IMR-90 (cell line): ENCODE data around the gene EHBP1. TPM values are rescaled to one million over a fixed set of nuclear protein-coding genes. Genes with fewer than 3 reads are reported as not detected.

Experiments used
- ATAC-seq: fragments of 200-7000 bp; cut with Tn5 transposase; 2 replicates; pipeline ENCODE4 v1.9.1; 2020; ENCODE audit warnings: low read depth, mild to moderate bottlenecking, moderate library complexity
- BruUV-seq: library from RNA; stranded (reverse); fragments of 400-500 nt; replicated peaks from 2 replicates; lab custom pipeline; 2021; lab: Mats Ljungman, UMichigan
- CTCF ChIA-PET: fragments of 300-600 bp; formaldehyde crosslinking; extraction: SDS; loops from one replicate; lab custom pipeline; 2021; ENCODE audit warnings: antibody characterized with exemption; lab: Yijun Ruan, JAX
- POLR2A ChIA-PET: fragments of 300-600 bp; sonication (Branson Sonifier 250); formaldehyde crosslinking; loops from one replicate; lab custom pipeline; 2022; ENCODE audit warnings: antibody characterized with exemption; ENCODE audit not compliant: unreplicated experiment; lab: Charles Lee
- DNase-seq: peaks from one replicate; pipeline ENCODE4 v3.0.0; 2013
- H2AFZ ChIP-seq: replicated peaks from 2 replicates; pipeline ENCODE3; 2013; ENCODE audit warnings: low read length, mild to moderate bottlenecking; ENCODE audit not compliant: poor library complexity
- H2AK5ac ChIP-seq: 2 replicates; pipeline ENCODE4 v1.6.1; 2013; ENCODE audit warnings: low read depth, low read length, inconsistent platforms
- H2AK9ac ChIP-seq: replicated peaks from 2 replicates; pipeline ENCODE3; 2013; ENCODE audit warnings: mild to moderate bottlenecking, low read depth, low read length, moderate library complexity; ENCODE audit not compliant: poor library complexity
- H2BK120ac ChIP-seq: 2 replicates; pipeline ENCODE4 v1.6.1; 2013; ENCODE audit warnings: low read depth, low read length, inconsistent platforms
- H2BK15ac ChIP-seq: 3 replicates; pipeline ENCODE4 v1.6.1; 2013; ENCODE audit warnings: low read depth, low read length, inconsistent platforms
- H2BK20ac ChIP-seq: 2 replicates; pipeline ENCODE4 v1.6.1; 2013; ENCODE audit warnings: low read depth, mild to moderate bottlenecking, inconsistent platforms, low read length, moderate library complexity
- H2BK5ac ChIP-seq: 2 replicates; pipeline ENCODE4 v1.6.1; 2013; ENCODE audit warnings: mild to moderate bottlenecking, low read depth, low read length, inconsistent platforms; ENCODE audit not compliant: poor library complexity, severe bottlenecking
- H3K14ac ChIP-seq: replicated peaks from 2 replicates; pipeline ENCODE4 v1.6.1; 2013; ENCODE audit warnings: low read depth, low read length, inconsistent platforms
- H3K18ac ChIP-seq: 2 replicates; pipeline ENCODE4 v1.6.1; 2013; ENCODE audit warnings: low read depth, low read length, control low read depth
- H3K23ac ChIP-seq: 2 replicates; pipeline ENCODE4 v1.6.1; 2013; ENCODE audit warnings: low read depth, low read length, inconsistent platforms
- H3K27ac ChIP-seq: 2 replicates; pipeline ENCODE4 v1.5.1; 2013; ENCODE audit warnings: mild to moderate bottlenecking, control low read depth, low read length; ENCODE audit not compliant: insufficient read depth
- H3K27me3 ChIP-seq: 2 replicates; pipeline ENCODE4 v1.6.1; 2013; ENCODE audit warnings: low read length; ENCODE audit not compliant: control insufficient read depth, insufficient read depth
- H3K36me3 ChIP-seq: 2 replicates; pipeline ENCODE4 v1.6.1; 2013; ENCODE audit warnings: low read length, mixed read lengths; ENCODE audit not compliant: control insufficient read depth, insufficient read depth
- H3K4ac ChIP-seq: 2 replicates; pipeline ENCODE4 v1.6.1; 2013; ENCODE audit warnings: low read depth, low read length, inconsistent platforms
- H3K4me1 ChIP-seq: 2 replicates; pipeline ENCODE4 v1.6.1; 2013; ENCODE audit warnings: low read length, mixed read lengths; ENCODE audit not compliant: control insufficient read depth, insufficient read depth
- H3K4me2 ChIP-seq: 2 replicates; pipeline ENCODE4 v1.6.1; 2013; ENCODE audit warnings: low read depth, mild to moderate bottlenecking, control low read depth, low read length, moderate library complexity
- H3K4me3 ChIP-seq: 2 replicates; pipeline ENCODE4 v1.5.1; 2013; ENCODE audit warnings: low read depth, mild to moderate bottlenecking, control low read depth, low read length, moderate library complexity; ENCODE audit not compliant: insufficient read depth
- H3K56ac ChIP-seq: 2 replicates; pipeline ENCODE4 v1.6.1; 2013; ENCODE audit warnings: low read length, inconsistent platforms; ENCODE audit not compliant: insufficient read depth; ENCODE audit errors: extremely low read depth
- H3K79me1 ChIP-seq, 2 experiments: 2 replicates each; pipeline ENCODE4 v1.6.1; 2013; ENCODE audit warnings: low read length in 2 of 2, inconsistent platforms in 1 of 2, low read depth in 1 of 2
- H3K9ac ChIP-seq: 2 replicates; pipeline ENCODE4 v1.6.1; 2013; ENCODE audit warnings: low read depth, low read length, control low read depth
- H3K9me1 ChIP-seq: 2 replicates; pipeline ENCODE4 v1.6.1; 2013; ENCODE audit warnings: low read length, inconsistent platforms; ENCODE audit not compliant: insufficient read depth
- H3K9me3 ChIP-seq: 2 replicates; pipeline ENCODE4 v1.6.1; 2013; ENCODE audit warnings: low read length; ENCODE audit not compliant: control insufficient read depth, insufficient read depth
- H4K20me1 ChIP-seq: 2 replicates; pipeline ENCODE4 v1.6.1; 2013; ENCODE audit warnings: low read length, inconsistent platforms; ENCODE audit not compliant: insufficient read depth
- H4K5ac ChIP-seq: 2 replicates; pipeline ENCODE4 v1.6.1; 2013; ENCODE audit warnings: mild to moderate bottlenecking, low read depth, low read length, control low read depth
- H4K8ac ChIP-seq, 2 experiments: 2 replicates each; pipeline ENCODE4 v1.6.1; 2013; ENCODE audit warnings: low read depth in 2 of 2, low read length in 2 of 2, control low read depth in 1 of 2, inconsistent platforms in 1 of 2
- H4K91ac ChIP-seq: 2 replicates; pipeline ENCODE4 v1.6.1; 2013; ENCODE audit warnings: low read depth, low read length, inconsistent platforms; ENCODE audit not compliant: insufficient read depth
- MAFK ChIP-seq: IDR thresholded peaks from 2 replicates; pipeline ENCODE4 v1.6.1; 2012; ENCODE audit warnings: low read depth, low read length, improper control_type of control experiment
- WGBS, 2 experiments: methylation state at CpG; one replicate each; pipeline versions ENCODE4 v1.1.5 to v1.1.7; 2013; ENCODE audit warnings: missing lambda C conversion rate in 2 of 2; ENCODE audit not compliant: insufficient read length in 1 of 2; ENCODE audit errors: extremely low coverage in 2 of 2; 5-methylcytosine and 5-hydroxymethylcytosine counted together
- dilution Hi-C: fragments of 300-500 bp; cut with HindIII; formaldehyde crosslinking; loops from one replicate; pipeline ENCODE4 v1.14.3; 2018; ENCODE audit warnings: low sequenced_read_pairs; ENCODE audit not compliant: unreplicated experiment
- in situ Hi-C: fragments of 300-500 bp; cut with MboI; formaldehyde crosslinking; loops from 3 replicates; pipeline ENCODE4 v1.14.3; 2019; ENCODE audit warnings: low sequenced_read_pairs, inconsistent platforms, mixed read lengths
- intact Hi-C: fragments of 100-400 bp; cut with micrococcal nuclease; formaldehyde crosslinking; loops from 2 replicates; pipeline ENCODE4 v1.10.0; 2022
- polyA plus RNA-seq, 3 experiments: library from polyadenylated mRNA; depleted of rRNA; stranded (reverse); fragments of >200 nt; gene quantifications; 2 replicates each; pipeline ENCODE4 v1.2.3, GENCODE V29; 2012; ENCODE audit warnings: low replicate concordance in 1 of 3
- total RNA-seq: library from RNA; depleted of rRNA; stranded (reverse); fragments of >200 nt; gene quantifications from 2 replicates; pipeline ENCODE4 v1.2.3, GENCODE V29; 2012

Gene EHBP1
- total and polyA plus RNA-seq, 2 of the 4 experiments (the other 2 are of a cell fraction), result 28.3 to 44.4 TPM

DNA sequence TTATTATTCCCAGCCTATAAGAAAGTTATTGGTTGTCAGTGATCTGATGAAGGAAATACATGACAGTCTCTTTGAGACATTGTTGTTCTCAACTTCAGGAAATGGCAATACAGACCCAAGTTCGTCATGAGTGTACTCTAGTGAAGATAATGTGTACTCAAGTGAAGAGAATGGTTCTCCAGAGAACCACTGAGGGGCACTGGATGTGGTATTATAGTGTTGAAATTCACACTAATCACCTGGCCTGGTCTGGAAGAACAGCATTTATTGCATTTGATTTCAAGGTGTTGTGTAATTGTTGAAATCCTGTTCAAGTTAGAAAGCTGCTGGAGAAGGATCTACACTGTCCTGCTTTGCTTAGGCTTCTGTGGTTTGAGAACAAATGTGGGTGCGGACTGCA is 321.7 kb downstream of the EHBP1 start:
- peaks cover 3% of the 10 kb centered on the region; the same call in 1 of the 2 replicates for H3K36me3 ChIP-seq
- H2BK20ac ChIP-seq, result no peak overlapping the region
- H4K8ac ChIP-seq, result no peak overlapping the region
- H3K4me2 ChIP-seq, result no peak overlapping the region
- no peak overlapping the region for H2BK120ac ChIP-seq
- whole genome bisulfite sequencing, 2 experiments, result 83% methylated on average over 1 of the region's 2 CpGs; no CpG with 5 or more reads in 1 of the 2 experiments
- no peak overlapping the region for H2BK5ac ChIP-seq
- DNase-seq (no peak), ATAC-seq (no peak)
- no peak overlapping the region for H4K5ac ChIP-seq
- H3K18ac ChIP-seq, result no peak overlapping the region
- no peak overlapping the region for H3K4me3 ChIP-seq
- no peak overlapping the region for H3K56ac ChIP-seq
- no peaks in the 10 kb centered on the region; a peak in 2 of 4 replicates for H3K79me1 ChIP-seq
- no peaks in the 10 kb centered on the region for H3K9me3 ChIP-seq
- ChIA-PET POLR2A (no interaction called here), CTCF (no interaction called here)
- intact Hi-C loops, result no loop called here
- H2BK15ac ChIP-seq, result no peak overlapping the region
- no peaks in the 10 kb centered on the region for H3K9me1 ChIP-seq
- H4K20me1 ChIP-seq, result no peaks in the 10 kb centered on the region
- no peak overlapping the region for H2AK9ac ChIP-seq
- H3K4ac ChIP-seq, result no peak overlapping the region
- H3K27me3 ChIP-seq, result no peaks in the 10 kb centered on the region
- TF ChIP-seq MAFK, result no peak
- H3K14ac ChIP-seq, result no peak overlapping the region
- H2AK5ac ChIP-seq, result no peak overlapping the region
- no peak overlapping the region for H3K23ac ChIP-seq
- no peak overlapping the region for H2AFZ ChIP-seq
- no TSS peak for BruUV-seq
- no peak overlapping the region for H3K27ac ChIP-seq
- dilution Hi-C loops, result no loop called here
- H3K9ac ChIP-seq, result no peak overlapping the region
- H4K91ac ChIP-seq, result no peak overlapping the region
- no peaks in the 10 kb centered on the region for H3K4me1 ChIP-seq
- in situ Hi-C loops, result loop anchor here (10.0 to 25.0 kb wide), 2 partner anchors 242 to 565 kb away; no protein-coding TSS in a partner anchor
